HAP-1 (cell line): ENCODE data around the gene WSB1.

Source experiments
- DNase-seq, 2 experiments: peaks; one replicate each; pipeline ENCODE4 v3.0.0-alpha.2; 2016 to 2020; ENCODE audit warnings: low spot score in 2 of 2
- H3K27me3 ChIP-seq: fragments of 250-450 bp; sonication (Bioruptor Pico); 2 replicates; pipeline ENCODE4 v1.5.1; 2020; ENCODE audit warnings: low read depth, mild to moderate bottlenecking, moderate library complexity
- H3K36me3 ChIP-seq: fragments of 250-450 bp; sonication (Bioruptor Pico); replicated peaks from 2 replicates; pipeline ENCODE4 v1.5.1; 2020; ENCODE audit warnings: mild to moderate bottlenecking
- H3K4me1 ChIP-seq: fragments of 250-450 bp; sonication (Bioruptor Pico); 2 replicates; pipeline ENCODE4 v1.5.1; 2020; ENCODE audit warnings: mild to moderate bottlenecking
- H3K4me3 ChIP-seq: fragments of 250-450 bp; sonication (Bioruptor Pico); 2 replicates; pipeline ENCODE4 v1.5.1; 2020; ENCODE audit warnings: mild to moderate bottlenecking, moderate library complexity
- H3K9me3 ChIP-seq: fragments of 250-450 bp; sonication (Bioruptor Pico); 2 replicates; pipeline ENCODE4 v1.5.1; 2020; ENCODE audit warnings: mild to moderate bottlenecking, moderate library complexity
- in situ Hi-C: fragments of 300-500 bp; cut with MboI; formaldehyde crosslinking; loops from 3 replicates; pipeline ENCODE4 v1.14.3; 2020; ENCODE audit warnings: low sequenced_read_pairs, inconsistent platforms, mixed read lengths

WSB1 gene

GRCh38 chr17:27354491-27355081 is 60.7 kb downstream of the WSB1 start:
- Histone ChIP-seq H3K4me1 (peaks cover 15% of the 10 kb centered on the region), H3K9me3 (no peaks in the 10 kb centered on the region), H3K36me3 (peaks cover 10% of the 10 kb centered on the region; the same call in 1 of the 2 replicates), H3K27me3 (no peaks in the 10 kb centered on the region), H3K4me3 (no peak overlapping the region)
- peak in 1 of 2 experiments; percentile 17 for DNase-seq
- in situ Hi-C loops, result loop anchor here (5.0 to 25.0 kb wide), 2 partner anchors 243 to 433 kb away; no protein-coding TSS in a partner anchor

GRCh38 chr17:27355419-27355818 is 61.5 kb downstream of the WSB1 start:
- no peaks in the 10 kb centered on the region for H3K9me3 ChIP-seq
- no peak overlapping the region for H3K4me3 ChIP-seq
- H3K36me3 ChIP-seq, result 0 out of 2 replicates have a peak, but pooled peaks cover 5% of the 10 kb centered on the region
- no peaks in the 10 kb centered on the region for H3K27me3 ChIP-seq
- in situ Hi-C loops, result loop anchor here (25.0 kb wide), 1 partner anchor 432 kb away; no protein-coding TSS in a partner anchor
- H3K4me1 ChIP-seq, result peaks cover 15% of the 10 kb centered on the region
- no peak for DNase-seq

DNA sequence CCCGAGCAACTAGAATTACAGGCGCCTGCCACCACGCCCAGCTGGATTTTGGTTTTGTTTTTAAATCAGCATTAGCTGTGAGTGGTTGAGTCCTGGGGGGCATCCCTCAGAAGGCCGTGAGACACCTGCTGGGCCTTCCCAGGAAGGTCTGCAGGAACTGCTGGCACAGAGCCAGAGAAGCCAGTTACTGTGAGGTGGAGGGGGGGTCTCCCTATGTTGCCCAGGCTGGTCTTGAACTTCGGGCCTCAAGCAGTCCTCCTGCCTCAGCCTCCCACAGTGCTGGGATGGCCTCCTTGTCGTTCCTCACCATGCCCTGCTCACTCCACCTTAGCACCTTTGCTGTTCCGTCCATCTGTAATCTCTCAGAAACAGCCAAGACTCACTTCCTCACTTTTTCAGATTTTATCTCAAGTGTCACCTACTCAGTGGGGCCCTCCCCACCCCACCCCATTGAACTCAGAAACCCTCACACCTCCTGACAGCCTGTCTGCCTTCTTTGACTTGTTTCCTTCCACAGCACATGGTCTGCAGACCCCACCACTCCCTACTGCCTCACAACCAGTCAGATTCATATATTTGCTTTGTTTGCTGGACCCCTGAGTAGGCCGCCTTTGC is 62.3 kb downstream of the WSB1 start:
- Histone ChIP-seq H3K9me3 (no peaks in the 10 kb centered on the region), H3K27me3 (no peaks in the 10 kb centered on the region), H3K4me1 (peaks cover 15% of the 10 kb centered on the region), H3K36me3 (0 out of 2 replicates have a peak, but pooled peaks cover 5% of the 10 kb centered on the region), H3K4me3 (no peak overlapping the region)
- in situ Hi-C loops, result loop anchor here (25.0 kb wide), 1 partner anchor 431 kb away; no protein-coding TSS in a partner anchor
- DNase-seq, result no peak

DNA sequence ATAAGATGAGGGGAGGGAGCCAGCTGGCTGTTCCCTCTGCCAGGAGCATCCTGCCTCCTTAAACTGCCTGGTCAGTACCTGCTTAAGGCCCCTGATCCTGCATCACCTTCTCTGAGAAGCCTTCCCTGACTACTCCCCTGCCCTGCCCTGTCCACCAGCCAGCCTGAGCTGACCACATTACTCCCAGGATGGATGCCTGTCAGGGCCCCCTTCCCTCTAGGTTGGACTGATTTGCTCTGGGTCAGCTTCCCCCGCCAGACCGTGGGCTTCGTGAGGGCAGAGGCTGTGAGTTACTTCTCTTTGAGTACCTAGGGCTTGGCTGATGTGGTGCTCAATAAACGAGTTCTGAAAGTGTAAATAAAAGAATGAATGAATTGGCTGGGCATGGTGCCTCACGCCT is 63.3 kb downstream of the WSB1 start:
- Histone ChIP-seq H3K4me3 (no peak overlapping the region), H3K36me3 (0 out of 2 replicates have a peak, but pooled peaks cover 5% of the 10 kb centered on the region), H3K27me3 (no peaks in the 10 kb centered on the region), H3K4me1 (peaks cover 15% of the 10 kb centered on the region), H3K9me3 (no peaks in the 10 kb centered on the region)
- DNase-seq, result no peak
- in situ Hi-C loops, result loop anchor here (25.0 kb wide), 1 partner anchor 430 kb away; no protein-coding TSS in a partner anchor

- DNase-seq, result no peak
- Histone ChIP-seq H3K4me3 (no peak overlapping the region), H3K27me3 (no peaks in the 10 kb centered on the region), H3K9me3 (no peaks in the 10 kb centered on the region), H3K4me1 (no peaks in the 10 kb centered on the region), H3K36me3 (no peaks in the 10 kb centered on the region)
- in situ Hi-C loops, result loop anchor here (25.0 kb wide), 1 partner anchor 427 kb away; no protein-coding TSS in a partner anchor
Measured at GRCh38 chr17:27360507-27360906, 66.6 kb downstream of the WSB1 start.

DNA sequence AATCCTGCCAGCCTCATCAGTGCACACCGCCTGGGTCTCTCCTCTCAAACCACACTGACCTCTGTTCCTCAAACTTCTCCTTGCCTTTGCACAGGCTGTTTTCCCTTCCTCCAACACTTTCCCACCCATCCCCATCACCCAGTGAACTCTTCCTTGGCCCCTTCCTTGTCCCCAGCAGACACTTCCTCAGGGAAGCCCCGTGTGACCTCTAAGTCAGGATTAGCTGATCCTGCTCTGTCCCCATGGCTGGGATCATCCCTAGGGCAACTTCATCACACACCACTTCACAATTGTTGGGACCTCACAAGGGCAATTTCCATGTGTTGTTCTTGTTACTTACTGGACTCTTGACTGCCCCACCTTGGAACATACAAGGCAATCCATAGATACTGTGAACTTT is 67.8 kb downstream of the WSB1 start:
- H3K4me3 ChIP-seq, result no peak overlapping the region
- H3K27me3 ChIP-seq, result no peaks in the 10 kb centered on the region
- in situ Hi-C loops, result loop anchor here (25.0 kb wide), 1 partner anchor 426 kb away; no protein-coding TSS in a partner anchor
- no peaks in the 10 kb centered on the region for H3K4me1 ChIP-seq
- no peaks in the 10 kb centered on the region for H3K9me3 ChIP-seq
- no peak for DNase-seq
- H3K36me3 ChIP-seq, result no peaks in the 10 kb centered on the region

DNA sequence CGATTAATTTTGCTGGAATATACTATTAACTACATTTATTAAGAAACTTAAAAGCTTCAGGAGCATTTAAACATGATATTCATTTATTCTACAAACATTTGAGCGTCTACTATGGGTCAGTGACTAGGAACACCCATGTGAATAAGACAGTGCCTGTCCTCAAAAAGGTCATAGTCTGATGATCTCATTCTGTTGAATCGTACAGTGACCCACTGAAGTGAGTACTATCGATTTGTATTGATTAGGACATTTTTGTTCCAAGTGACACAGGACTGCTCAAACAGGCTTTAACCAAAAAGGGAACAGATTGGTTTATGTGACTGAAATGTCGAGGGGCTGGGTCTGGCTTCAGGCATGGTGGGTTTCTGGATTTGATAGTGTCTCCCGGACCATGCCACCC is 68.6 kb downstream of the WSB1 start:
- in situ Hi-C loops, result loop anchor here (25.0 kb wide), 1 partner anchor 425 kb away; no protein-coding TSS in a partner anchor
- no peak for DNase-seq
- Histone ChIP-seq H3K9me3 (no peaks in the 10 kb centered on the region), H3K36me3 (no peaks in the 10 kb centered on the region), H3K27me3 (no peaks in the 10 kb centered on the region), H3K4me3 (no peak overlapping the region), H3K4me1 (no peaks in the 10 kb centered on the region)

DNA sequence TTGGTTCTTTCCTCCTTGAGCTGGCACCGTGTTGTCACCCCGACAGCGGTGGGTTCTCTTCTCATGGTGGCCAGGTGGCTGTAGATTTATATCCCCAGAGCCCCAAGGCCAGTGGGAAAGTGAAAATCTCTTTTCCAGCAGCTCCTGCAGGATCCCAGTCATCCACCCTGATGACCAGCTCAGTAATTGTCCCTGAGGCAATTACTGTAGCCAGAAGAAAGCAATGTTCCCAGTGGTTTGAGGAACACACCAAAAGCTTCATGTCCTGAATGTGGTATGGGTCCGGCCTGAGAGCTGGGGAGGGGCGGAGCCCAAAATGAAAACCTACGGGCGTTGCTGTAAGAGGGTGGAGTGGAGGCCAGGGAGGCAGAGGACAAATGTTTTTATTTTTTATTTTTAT is 69.0 kb downstream of the WSB1 start:
- Histone ChIP-seq H3K27me3 (no peaks in the 10 kb centered on the region), H3K9me3 (no peaks in the 10 kb centered on the region), H3K4me1 (no peaks in the 10 kb centered on the region), H3K36me3 (no peaks in the 10 kb centered on the region), H3K4me3 (no peak overlapping the region)
- in situ Hi-C loops, result loop anchor here (25.0 kb wide), 1 partner anchor 424 kb away; no protein-coding TSS in a partner anchor
- DNase-seq, result no peak

GRCh38 chr17:27363326-27363725 is 69.4 kb downstream of the WSB1 start:
- no peaks in the 10 kb centered on the region for H3K36me3 ChIP-seq
- H3K4me1 ChIP-seq, result no peaks in the 10 kb centered on the region
- in situ Hi-C loops, result loop anchor here (25.0 kb wide), 1 partner anchor 424 kb away; no protein-coding TSS in a partner anchor
- DNase-seq, result no peak
- no peaks in the 10 kb centered on the region for H3K27me3 ChIP-seq
- no peak overlapping the region for H3K4me3 ChIP-seq
- H3K9me3 ChIP-seq, result no peaks in the 10 kb centered on the region
